Brain pericyte (primary cell): ENCODE measurements around the gene OSBP.
"Not testable (repeated sequence)": the region's sequence is repeated elsewhere in the genome, so short reads cannot be mapped to it uniquely, and the experiment has no call there.

Experiments
- DNase-seq: peaks from one replicate; pipeline ENCODE4 v3.0.0-alpha.2; 2012; ENCODE audit warnings: low read depth, low spot score

The OSBP gene

GRCh38 chr11:59553323-59553722, 62.3 kb downstream of the OSBP start:
- DNase-seq = no peak

- no peak for DNase-seq
These were observed 62.7 kb downstream of the OSBP start for GRCh38 chr11:59552844-59553243.

- peak; percentile 46 for DNase-seq
These were observed 63.7 kb downstream of the OSBP start for GRCh38 chr11:59551659-59552521.

- DNase-seq = peak; percentile 78
These were observed 64.5 kb downstream of the OSBP start for GRCh38 chr11:59550842-59551658.

- DNase-seq = peak; percentile 72
These were observed 65.2 kb downstream of the OSBP start for GRCh38 chr11:59550368-59550841.

GRCh38 chr11:59548309-59548656, 67.3 kb downstream of the OSBP start:
- no peak for DNase-seq

- DNase-seq = not testable (repeated sequence)
These were observed 67.8 kb downstream of the OSBP start for GRCh38 chr11:59547605-59548308.

GRCh38 chr11:59545179-59546020, 70.2 kb downstream of the OSBP start:
- DNase-seq = no peak

- DNase-seq = no peak
These were observed 70.8 kb downstream of the OSBP start for GRCh38 chr11:59544869-59545178.

GRCh38 chr11:59543713-59544112, 71.9 kb downstream of the OSBP start:
- not testable (repeated sequence) for DNase-seq

GRCh38 chr11:59542142-59542810, 73.3 kb downstream of the OSBP start:
- DNase-seq = no peak

- DNase-seq = no peak
These were observed 80.9 kb downstream of the OSBP start for GRCh38 chr11:59534676-59535075.

GRCh38 chr11:59532620-59533019, 83.0 kb downstream of the OSBP start:
- no peak for DNase-seq

GRCh38 chr11:59528711-59529110, 86.9 kb downstream of the OSBP start:
- DNase-seq = no peak
